Left ventricle myocardium inferior (tissue), 1 donor: Measurements from ENCODE around the gene CNIH2. TPM values are rescaled to one million over a fixed set of nuclear protein-coding genes. Genes with fewer than 3 reads are reported as not detected.
"Not testable (repeated sequence)": the region's sequence is repeated elsewhere in the genome, so short reads cannot be mapped to it uniquely, and the experiment has no call there.

Experiments
- DNase-seq: peaks from one replicate; pipeline ENCODE4 v3.0.0-alpha.2; 2020
- H3K27ac ChIP-seq: fragments of 200-600 bp; replicated peaks from 2 replicates; pipeline ENCODE4 v1.8.0; 2021
- H3K27me3 ChIP-seq: fragments of 200-600 bp; 2 replicates; pipeline ENCODE4 v1.8.0; 2021; ENCODE audit warnings: low read depth
- H3K36me3 ChIP-seq: fragments of 200-600 bp; 2 replicates; pipeline ENCODE4 v1.8.0; 2021
- H3K4me1 ChIP-seq: fragments of 200-600 bp; 2 replicates; pipeline ENCODE4 v1.8.0; 2021
- H3K4me3 ChIP-seq: fragments of 200-600 bp; 2 replicates; pipeline ENCODE4 v1.8.0; 2021; ENCODE audit warnings: mild to moderate bottlenecking, moderate library complexity
- H3K9me3 ChIP-seq: fragments of 200-600 bp; replicated peaks from 2 replicates; pipeline ENCODE4 v1.8.0; 2021
- CTCF ChIP-seq: fragments of 200-600 bp; IDR thresholded peaks from 2 replicates; pipeline ENCODE4 v1.8.0; 2021; ENCODE audit warnings: antibody characterized with exemption, mild to moderate bottlenecking, borderline replicate concordance
- intact Hi-C: fragments of 100-400 bp; cut with micrococcal nuclease; formaldehyde crosslinking; loops from one replicate; pipeline ENCODE4 v1.11.0; 2022
- total RNA-seq: library from RNA; stranded (reverse); fragmentation: NEBNext Ultra II Directional; extraction: Animal tissue kit (Norgen Biotek cat#: 25700); gene quantifications from one replicate; pipeline ENCODE4 v1.2.1, GENCODE V29; 2021
- donor health status: DM: no; HTN: yes; CAD: no; lungs with severe emphysema.

CNIH2 gene
- total RNA-seq, 1 donor from 2014 or later = not detected

GRCh38 chr11:66272596-66272995 is 5.4 kb upstream of the CNIH2 start:
- no peak for DNase-seq
- no peak overlapping the region for H3K4me3 ChIP-seq
- no peak for TF ChIP-seq CTCF
- H3K4me1 ChIP-seq = peaks cover 44% of the 10 kb centered on the region
- no peaks in the 10 kb centered on the region for H3K9me3 ChIP-seq
- H3K27me3 ChIP-seq = no peaks in the 10 kb centered on the region
- intact Hi-C loops = no loop called here
- peaks cover 52% of the 10 kb centered on the region for H3K36me3 ChIP-seq
- no peak overlapping the region for H3K27ac ChIP-seq

GRCh38 chr11:66274219-66274618 is 3.8 kb upstream of the CNIH2 start:
- peaks cover 38% of the 10 kb centered on the region for H3K4me1 ChIP-seq
- no peak overlapping the region for H3K27ac ChIP-seq
- intact Hi-C loops = no loop called here
- H3K9me3 ChIP-seq = no peaks in the 10 kb centered on the region
- no peak for DNase-seq
- H3K4me3 ChIP-seq = no peak overlapping the region
- TF ChIP-seq CTCF = no peak
- H3K36me3 ChIP-seq = peaks cover 52% of the 10 kb centered on the region
- no peaks in the 10 kb centered on the region for H3K27me3 ChIP-seq

GRCh38 chr11:66275396-66275795 is 2.6 kb upstream of the CNIH2 start:
- DNase-seq = no peak
- Histone ChIP-seq H3K4me1 (peaks cover 26% of the 10 kb centered on the region), H3K36me3 (peaks cover 52% of the 10 kb centered on the region), H3K9me3 (no peaks in the 10 kb centered on the region), H3K4me3 (no peak overlapping the region), H3K27me3 (peaks cover 9% of the 10 kb centered on the region), H3K27ac (no peak overlapping the region)
- TF ChIP-seq CTCF = no peak
- intact Hi-C loops = no loop called here

- no peak for DNase-seq
- Histone ChIP-seq H3K4me1 (peaks cover 19% of the 10 kb centered on the region), H3K4me3 (no peak overlapping the region), H3K9me3 (no peaks in the 10 kb centered on the region), H3K36me3 (peaks cover 52% of the 10 kb centered on the region), H3K27ac (no peak overlapping the region), H3K27me3 (peaks cover 11% of the 10 kb centered on the region)
- TF ChIP-seq CTCF = no peak
- intact Hi-C loops = no loop called here
These were observed 1.9 kb upstream of the CNIH2 start for GRCh38 chr11:66275984-66276612.

- DNase-seq, intact Hi-C loops, H3K4me3 ChIP-seq, H3K27ac ChIP-seq, H3K9me3 ChIP-seq: not testable (repeated sequence)
- peaks cover 11% of the 10 kb centered on the region for H3K27me3 ChIP-seq
- peaks cover 15% of the 10 kb centered on the region for H3K4me1 ChIP-seq
- H3K36me3 ChIP-seq = peaks cover 48% of the 10 kb centered on the region
These were observed 1.4 kb upstream of the CNIH2 start for GRCh38 chr11:66276619-66277018.

GRCh38 chr11:66277064-66277463 is 911 bp upstream of the CNIH2 start:
- DNase-seq, intact Hi-C loops, H3K9me3 ChIP-seq, H3K4me3 ChIP-seq, H3K27ac ChIP-seq: not testable (repeated sequence)
- H3K4me1 ChIP-seq = peaks cover 19% of the 10 kb centered on the region
- peaks cover 11% of the 10 kb centered on the region for H3K27me3 ChIP-seq
- peaks cover 43% of the 10 kb centered on the region for H3K36me3 ChIP-seq
